Esophagus muscularis mucosa (tissue), 3 donors: Measurements from ENCODE around the gene BRAT1.

Experiments
- CTCF ChIP-seq, 3 experiments: fragments of 200-600 bp in 2 of 3; fragments of 450-650 bp in 1 of 3; sonication (generic) in 2 of 3; IDR thresholded peaks; one replicate each; pipeline ENCODE4 v1.5.1; 2017 to 2019; ENCODE audit warnings: antibody characterized with exemption in 3 of 3, mild to moderate bottlenecking in 2 of 3, moderate library complexity in 1 of 3
- POLR2A ChIP-seq: fragments of 450-650 bp; IDR thresholded peaks from one replicate; pipeline ENCODE4 v1.6.1; 2017; ENCODE audit warnings: antibody characterized with exemption, moderate library complexity, mild to moderate bottlenecking, low read depth

GRCh38 chr7:2520131-2520760, 35.1 kb downstream of the BRAT1 start:
- TF ChIP-seq CTCF (IDR thresholded peaks at IDR 0.05) (no peak), POLR2A (no peak)
